AG04450 (cell line): ENCODE data around the gene UBALD1. TPM values are rescaled to one million over a fixed set of nuclear protein-coding genes. Genes with fewer than 3 reads are reported as not detected.
"Not testable (repeated sequence)": the region's sequence is repeated elsewhere in the genome, so short reads cannot be mapped to it uniquely, and the experiment has no call there.

Experiments used
- CTCF ChIA-PET: fragments of 300-600, 350-600 bp; formaldehyde crosslinking; extraction: SDS; loops from one replicate; lab custom pipeline; 2022; ENCODE audit warnings: antibody characterized with exemption, inconsistent platforms; lab: Charles Lee
- POLR2A ChIA-PET: fragments of 350-600 bp; formaldehyde crosslinking; extraction: SDS; loops from one replicate; lab custom pipeline; 2021; ENCODE audit warnings: antibody characterized with exemption, inconsistent platforms; lab: Yijun Ruan, JAX
- DNase-seq: peaks from one replicate; pipeline ENCODE4 v3.0.0-alpha.2; 2011; ENCODE audit warnings: low read depth, low spot score
- H3K27ac ChIP-seq: one replicate; pipeline ENCODE4 v1.5.1; 2012; ENCODE audit warnings: low read depth, low read length, control low read depth
- H3K27me3 ChIP-seq: one replicate; pipeline ENCODE4 v1.6.0; 2012; ENCODE audit warnings: low read length; ENCODE audit not compliant: control insufficient read depth, insufficient read depth
- H3K4me3 ChIP-seq: 2 replicates; pipeline ENCODE4 v1.5.1; 2011; ENCODE audit warnings: mild to moderate bottlenecking, low read depth, low read length, control low read depth
- H3K9me3 ChIP-seq: 2 replicates; pipeline ENCODE4 v1.5.1; 2012; ENCODE audit warnings: low read length; ENCODE audit not compliant: control insufficient read depth, insufficient read depth
- CTCF ChIP-seq: IDR thresholded peaks from 2 replicates; pipeline ENCODE4 v1.5.1; 2011; ENCODE audit warnings: low read depth, low read length, control low read depth, inconsistent platforms
- polyA plus RNA-seq: library from polyadenylated mRNA; depleted of rRNA; stranded (reverse); fragments of >200 nt; gene quantifications from 2 replicates; pipeline ENCODE4 v1.2.3, GENCODE V29; 2011

UBALD1 gene
- polyA plus RNA-seq, 1 experiment = 4.1 TPM

- DNase-seq, H3K4me3 ChIP-seq, POLR2A ChIA-PET, H3K27me3 ChIP-seq, H3K27ac ChIP-seq: not testable (repeated sequence)
- peaks cover 20% of the 10 kb centered on the region; the same call in 1 of the 2 replicates for H3K9me3 ChIP-seq
- TF ChIP-seq CTCF = peak; percentile 63
- CTCF ChIA-PET = interaction anchor here (0.5 to 1.4 kb wide), 8 partner anchors 9 to 25 kb away, joined by 3 to 7 read pairs (median 4); no protein-coding TSS in a partner anchor
Observed at GRCh38 chr16:4650443-4651074, 35.9 kb upstream of the UBALD1 start.

- Histone ChIP-seq H3K27me3 (no peaks in the 10 kb centered on the region), H3K9me3 (peaks cover 20% of the 10 kb centered on the region; the same call in 1 of the 2 replicates), H3K27ac (no peak overlapping the region), H3K4me3 (no peak overlapping the region)
- TF ChIP-seq CTCF = no peak
- ChIA-PET POLR2A (no interaction called here), CTCF (interaction anchor here (0.6 to 1.4 kb wide), 7 partner anchors 10 to 24 kb away, joined by 3 to 7 read pairs (median 4); no protein-coding TSS in a partner anchor)
- no peak for DNase-seq
Observed at GRCh38 chr16:4649744-4650442, 35.2 kb upstream of the UBALD1 start.

- no peak for TF ChIP-seq CTCF
- Histone ChIP-seq H3K4me3 (no peak overlapping the region), H3K27ac (no peak overlapping the region), H3K9me3 (peaks cover 20% of the 10 kb centered on the region; the same call in 1 of the 2 replicates), H3K27me3 (no peaks in the 10 kb centered on the region)
- POLR2A ChIA-PET = no interaction called here
- CTCF ChIA-PET = interaction anchor here (0.5 to 1.2 kb wide), 2 partner anchors 14 to 64 kb away, joined by 3 to 5 read pairs; no protein-coding TSS in a partner anchor
- no peak for DNase-seq
Observed at GRCh38 chr16:4648917-4649316, 34.2 kb upstream of the UBALD1 start.

- no peak for TF ChIP-seq CTCF
- no peak for DNase-seq
- CTCF ChIA-PET = no interaction called here
Observed at GRCh38 chr16:4647644-4647980, 32.9 kb upstream of the UBALD1 start.

More at GRCh38 chr16:4647644-4647980, 32.9 kb upstream of the UBALD1 start:
- Histone ChIP-seq H3K27me3 (no peaks in the 10 kb centered on the region), H3K27ac (no peak overlapping the region), H3K4me3 (no peak overlapping the region), H3K9me3 (peaks cover 20% of the 10 kb centered on the region; the same call in 1 of the 2 replicates)
- POLR2A ChIA-PET = no interaction called here
